HG02943 (cell line): ENCODE data around the gene NT5C3A.

Experiments used
- ATAC-seq: cut with Tn5 transposase; IDR thresholded peaks from one replicate; pipeline ENCODE4 v1.9.1; 2021; ENCODE audit warnings: mild to moderate bottlenecking, low read depth, moderate library complexity; ENCODE audit not compliant: unreplicated experiment

The NT5C3A gene

DNA sequence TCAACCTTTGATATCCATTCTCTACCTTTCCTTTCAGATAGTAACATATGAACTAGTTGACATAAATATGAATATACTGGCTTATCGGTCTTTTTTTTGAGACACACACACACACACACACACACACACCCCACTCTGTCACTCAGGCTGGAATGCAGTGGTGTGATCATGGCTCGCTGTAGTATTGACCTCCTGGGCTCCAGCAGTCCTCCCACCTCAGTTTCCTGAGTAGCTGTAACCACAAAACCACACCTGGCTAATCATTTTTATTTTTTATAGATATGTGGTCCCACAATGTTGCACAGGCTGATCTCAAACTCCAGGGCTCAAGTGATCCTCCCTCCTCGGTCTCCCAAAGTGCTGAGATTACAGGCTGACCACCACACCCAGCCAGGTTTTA is 14.2 kb upstream of the NT5C3A start:
- no peak for ATAC-seq

DNA sequence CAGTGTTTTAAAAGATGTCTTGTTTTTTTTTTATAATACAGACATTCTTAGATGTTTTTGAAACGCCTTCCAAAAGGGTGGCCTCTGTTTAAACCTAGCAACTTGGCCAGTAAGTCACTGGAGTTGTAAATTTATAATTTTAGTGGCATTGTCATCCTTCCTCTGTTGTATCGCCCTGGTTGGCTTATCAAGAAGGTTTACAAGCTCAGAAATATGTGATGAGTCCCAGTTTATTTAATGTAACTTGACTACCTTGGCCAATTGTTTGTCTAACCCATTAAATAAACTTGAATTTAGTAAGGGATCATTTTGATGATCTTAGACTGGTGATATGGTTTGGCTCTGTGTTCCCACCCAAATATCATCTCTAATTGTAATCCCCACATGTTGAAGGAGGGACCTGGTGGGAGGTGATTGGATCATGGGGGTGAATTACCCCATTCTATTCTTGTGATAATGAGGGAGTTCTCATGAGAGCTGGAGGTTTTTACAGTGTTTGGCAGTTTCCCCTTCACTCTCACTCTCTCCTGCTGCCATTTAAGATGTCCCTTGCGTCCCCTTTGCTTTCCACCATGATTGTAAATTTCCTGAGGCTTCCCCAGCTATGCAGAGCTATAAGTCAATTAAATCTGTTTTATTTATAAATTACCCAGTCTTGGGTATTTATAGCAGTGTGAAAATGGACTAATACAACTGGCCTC is 13.4 kb upstream of the NT5C3A start:
- ATAC-seq, result no peak

DNA sequence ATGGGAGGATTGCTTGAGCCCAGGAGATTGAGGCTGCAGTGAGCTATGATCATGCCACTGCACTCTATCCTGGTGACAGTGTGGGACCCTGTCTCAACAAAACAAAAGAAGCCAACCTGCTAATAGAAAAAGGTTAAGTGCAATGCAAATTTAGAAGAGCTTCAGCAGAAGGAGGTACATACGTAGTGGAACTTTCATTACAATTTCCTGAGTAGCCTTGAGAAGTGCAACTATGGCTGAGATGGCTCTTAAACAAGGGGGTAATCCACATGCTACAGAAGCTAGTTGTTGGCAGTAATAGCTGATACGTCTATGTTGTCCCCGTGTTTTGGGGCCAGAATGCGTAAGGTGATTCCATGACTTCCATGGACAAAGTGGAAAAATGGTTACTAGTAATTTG is 10.7 kb upstream of the NT5C3A start:
- ATAC-seq, result no peak

DNA sequence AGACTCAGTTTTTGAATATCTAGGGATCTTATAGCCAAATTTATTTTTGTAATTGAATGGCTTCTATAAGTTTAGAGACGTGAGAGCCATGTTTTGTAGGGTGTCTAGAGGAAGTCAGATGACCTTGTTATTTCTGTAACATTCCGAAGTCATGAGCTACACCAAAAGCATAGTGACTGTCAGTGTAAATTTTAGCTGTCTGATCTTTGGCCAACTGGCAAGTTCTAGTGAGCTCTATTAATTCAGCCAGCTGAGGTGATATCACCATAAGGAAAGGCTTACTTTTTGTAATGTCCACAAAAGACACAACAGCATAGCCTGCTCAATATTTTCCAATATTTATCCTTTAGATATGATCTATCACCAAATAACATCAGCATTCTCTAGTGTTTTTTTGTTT is 9.9 kb upstream of the NT5C3A start:
- no peak for ATAC-seq

DNA sequence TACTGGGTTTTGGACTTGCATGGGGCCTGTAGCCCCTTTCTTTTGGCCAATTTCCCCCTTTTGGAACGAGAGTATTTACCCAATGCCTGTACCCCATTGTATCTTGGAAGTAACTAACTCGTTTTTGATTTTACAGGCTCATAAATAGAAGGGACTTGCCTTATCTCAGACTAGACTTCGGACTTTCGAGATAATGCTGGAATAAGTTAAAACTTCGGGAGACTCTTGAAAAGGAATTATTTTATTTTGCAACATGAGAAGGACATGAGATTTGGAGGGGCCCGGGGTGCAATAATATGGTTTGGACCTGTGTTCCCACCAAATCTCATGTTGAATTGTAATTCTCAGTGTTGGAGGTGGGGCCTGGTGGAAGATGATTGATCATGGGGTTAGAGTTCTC is 8.3 kb upstream of the NT5C3A start:
- ATAC-seq, result no peak

DNA sequence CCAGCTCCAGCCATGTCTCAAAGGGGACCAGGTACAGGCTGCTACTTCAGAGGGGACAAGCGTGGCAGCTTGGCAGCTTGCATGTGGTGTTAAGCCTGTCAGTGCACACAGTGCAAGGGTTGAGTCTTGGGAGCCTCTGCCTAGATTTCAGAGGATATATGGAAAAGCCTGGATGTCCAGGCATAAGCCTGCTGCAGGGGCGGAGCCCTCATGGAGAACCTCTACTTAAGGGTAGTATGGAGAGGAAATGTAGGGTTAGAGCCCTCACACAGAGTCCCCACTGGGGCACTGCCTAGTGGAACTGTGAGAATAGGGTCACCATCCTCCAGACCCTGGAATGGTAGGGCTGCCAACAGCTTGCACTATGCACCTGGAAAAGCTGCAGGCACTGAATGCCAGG is 7.7 kb upstream of the NT5C3A start:
- no peak for ATAC-seq

DNA sequence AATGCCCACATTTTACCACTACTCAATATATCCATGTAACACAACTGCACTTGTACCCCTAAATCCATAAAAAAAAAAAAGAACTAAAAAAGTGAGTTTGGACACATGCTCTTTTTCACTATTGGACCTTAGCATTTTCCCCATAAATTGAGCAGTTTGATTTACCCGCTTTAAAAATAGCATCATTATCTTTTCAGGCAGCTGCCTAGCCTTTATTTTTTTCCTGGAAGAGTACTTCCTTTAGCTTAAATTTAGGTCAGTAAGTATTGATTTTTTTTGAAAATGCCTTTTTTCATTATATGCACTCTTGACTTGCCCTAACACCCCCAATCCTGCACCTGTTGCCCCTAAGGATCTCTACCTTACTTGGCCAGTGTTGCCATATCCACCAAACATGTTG is 5.3 kb upstream of the NT5C3A start:
- ATAC-seq, result no peak

DNA sequence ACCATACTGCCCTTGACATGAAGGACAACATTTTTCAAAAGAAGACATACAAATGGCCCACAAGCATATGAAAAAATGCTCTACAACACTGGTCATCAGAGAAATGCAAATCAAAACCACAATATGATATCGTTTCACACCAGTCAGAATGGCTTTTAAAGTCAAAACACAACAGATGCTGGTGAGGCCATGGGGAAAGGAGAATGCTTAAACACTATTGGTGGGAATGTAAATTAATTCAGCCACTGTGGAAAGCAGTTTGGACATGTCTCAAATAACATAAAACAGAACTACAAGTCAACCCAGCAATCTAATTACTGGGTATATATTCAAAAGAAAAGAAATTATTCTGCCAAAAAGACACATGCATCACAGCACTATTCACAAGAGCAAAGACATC is 4.2 kb upstream of the NT5C3A start:
- ATAC-seq, result no peak

DNA sequence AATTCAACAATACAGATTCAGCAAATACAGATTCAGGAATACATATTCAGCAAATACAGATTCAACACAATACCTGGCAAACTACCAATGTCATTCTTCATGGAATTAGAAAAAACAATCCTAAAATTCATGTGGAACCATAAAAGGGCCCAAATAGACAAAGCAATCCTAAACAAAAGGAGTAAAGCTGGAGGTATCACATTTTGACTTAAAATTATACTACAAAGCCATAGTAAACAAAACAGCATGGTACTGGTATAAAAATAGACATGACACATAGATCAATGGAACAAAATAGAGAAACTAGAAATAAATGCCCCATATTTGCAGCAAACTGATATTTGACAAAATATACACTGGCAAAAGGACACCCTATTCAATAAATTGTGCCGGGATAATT is 3.4 kb upstream of the NT5C3A start:
- no peak for ATAC-seq

DNA sequence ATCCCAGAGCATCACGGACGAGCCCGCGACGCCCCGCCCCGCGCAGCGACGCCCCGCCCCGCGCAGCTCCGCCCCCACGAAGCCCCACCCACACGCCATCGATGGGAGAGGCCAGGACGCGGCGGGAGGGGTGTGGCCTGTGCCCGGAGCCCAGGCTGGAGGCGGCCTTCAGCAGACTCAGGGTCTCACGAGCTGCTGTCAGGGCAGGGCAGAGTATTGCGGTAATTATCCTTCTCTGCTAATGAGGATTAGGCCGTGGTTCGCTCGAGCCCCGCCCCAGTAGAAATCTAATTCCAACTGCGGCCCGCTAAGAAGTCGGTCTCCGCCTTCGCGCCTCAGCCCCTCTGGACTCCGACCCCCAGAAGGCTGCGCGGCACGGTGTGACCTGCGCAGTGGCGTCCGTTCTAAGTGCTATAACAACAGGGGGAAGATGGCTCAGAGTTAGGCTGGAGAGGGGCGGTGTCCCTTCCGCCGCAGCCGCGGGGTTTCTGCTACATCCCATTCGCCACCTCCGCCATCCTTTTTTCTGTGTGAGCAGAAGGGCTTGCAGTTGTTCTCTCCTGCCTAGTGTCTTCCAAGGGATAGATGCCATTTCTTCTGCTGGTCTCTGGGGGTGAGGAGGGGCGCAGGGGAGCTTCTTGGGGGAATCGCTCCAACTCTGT is 337 bp upstream of the NT5C3A start:
- peak; percentile 97 for ATAC-seq

DNA sequence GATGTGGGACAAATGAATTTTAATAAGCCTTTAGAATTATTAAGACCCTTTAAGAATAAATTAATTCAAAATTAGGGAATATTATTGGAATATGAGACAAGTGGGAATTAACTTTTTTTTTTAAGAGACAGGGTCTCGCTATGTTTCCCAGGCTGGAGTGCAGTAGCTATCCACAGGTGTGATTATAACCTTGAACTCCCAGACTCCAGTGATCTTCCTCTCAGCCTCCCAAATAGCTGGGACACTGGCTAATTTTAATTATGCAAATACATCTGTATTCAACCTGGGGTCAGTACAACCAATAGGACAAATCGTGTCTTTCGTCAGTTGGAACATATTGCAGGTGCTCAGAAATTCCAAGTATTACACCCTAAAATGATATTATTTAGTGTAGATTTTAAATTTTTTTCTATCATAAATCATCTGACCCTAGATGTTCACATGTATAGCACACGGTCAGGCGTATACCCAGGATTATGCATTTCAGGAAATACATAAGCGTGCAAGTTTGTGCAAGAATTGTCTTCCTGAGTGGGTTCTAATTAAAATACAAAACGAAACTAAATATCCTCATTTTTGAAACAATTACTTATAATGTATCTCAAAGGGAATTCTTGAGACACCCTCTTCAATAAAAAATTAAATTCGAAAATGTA is 1.2 kb downstream of the NT5C3A start:
- no peak for ATAC-seq

DNA sequence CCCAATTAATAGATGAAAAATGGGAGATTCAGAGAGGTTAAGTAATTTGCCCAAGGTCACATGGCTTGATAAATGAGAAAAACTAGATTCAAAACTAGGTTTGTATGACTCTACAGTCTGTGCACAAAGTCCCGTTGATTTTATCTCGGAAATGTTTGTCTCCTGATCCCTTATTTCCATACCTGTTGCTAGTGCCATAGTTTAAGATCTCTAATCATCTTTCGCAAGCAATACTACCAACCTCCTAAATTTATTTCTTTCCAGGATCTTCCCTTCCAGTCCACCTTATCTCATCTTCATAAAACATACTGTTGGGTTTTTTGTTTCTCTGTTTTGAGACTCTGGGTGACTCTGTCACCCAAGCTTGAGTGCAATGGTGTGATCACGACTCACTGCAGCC is 2.9 kb downstream of the NT5C3A start:
- ATAC-seq, result no peak

DNA sequence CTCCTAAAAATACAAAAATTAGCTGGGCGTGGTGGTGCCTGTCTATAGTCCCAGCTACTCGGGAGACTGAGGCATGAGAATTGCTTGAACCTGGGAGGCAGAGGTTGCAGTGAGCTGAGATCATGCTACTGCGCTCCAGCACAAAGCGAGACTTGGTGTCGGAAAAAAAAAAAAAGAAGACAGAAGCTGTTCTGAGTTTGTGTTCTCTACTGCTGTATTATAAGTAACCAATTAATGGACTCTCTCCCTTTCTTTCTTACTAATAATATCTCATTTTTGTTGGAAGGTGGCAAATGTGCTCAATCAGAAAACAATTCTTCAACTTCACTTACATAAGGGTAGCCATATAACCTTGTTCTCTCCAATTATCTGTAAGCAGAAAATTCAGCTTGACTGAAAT is 7.4 kb downstream of the NT5C3A start:
- no peak for ATAC-seq

DNA sequence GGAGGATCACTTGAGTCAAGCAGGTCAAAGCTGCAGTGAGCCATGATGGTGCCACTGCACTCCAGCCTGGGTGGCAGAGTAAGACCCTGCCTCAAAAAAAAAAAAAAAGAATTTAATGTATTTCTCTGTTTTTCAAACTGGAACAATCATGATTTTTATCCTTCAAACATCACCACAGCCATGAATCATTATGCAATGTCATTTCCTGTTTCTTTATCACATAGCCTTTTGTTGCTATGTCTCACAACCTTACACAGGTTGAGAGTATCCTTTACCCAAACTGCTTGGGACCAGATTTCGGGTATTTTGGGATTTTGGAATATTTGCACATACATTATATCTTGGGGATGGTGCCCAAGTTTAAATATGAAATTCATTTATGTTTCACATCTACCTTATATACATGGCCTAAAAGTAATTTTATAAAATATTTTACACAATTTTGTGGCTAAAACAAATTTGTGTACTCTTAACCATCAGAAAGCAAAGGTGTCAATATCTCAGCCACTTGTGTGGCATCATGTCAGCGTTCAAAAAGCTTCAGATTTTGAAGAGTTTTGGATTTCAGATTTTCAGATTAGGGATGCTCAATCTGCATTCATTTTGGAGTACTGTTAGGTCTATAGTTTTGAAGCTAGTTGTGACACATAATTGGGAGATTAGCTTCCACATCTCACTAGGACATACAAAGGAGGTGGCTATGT is 8.2 kb downstream of the NT5C3A start:
- no peak for ATAC-seq

DNA sequence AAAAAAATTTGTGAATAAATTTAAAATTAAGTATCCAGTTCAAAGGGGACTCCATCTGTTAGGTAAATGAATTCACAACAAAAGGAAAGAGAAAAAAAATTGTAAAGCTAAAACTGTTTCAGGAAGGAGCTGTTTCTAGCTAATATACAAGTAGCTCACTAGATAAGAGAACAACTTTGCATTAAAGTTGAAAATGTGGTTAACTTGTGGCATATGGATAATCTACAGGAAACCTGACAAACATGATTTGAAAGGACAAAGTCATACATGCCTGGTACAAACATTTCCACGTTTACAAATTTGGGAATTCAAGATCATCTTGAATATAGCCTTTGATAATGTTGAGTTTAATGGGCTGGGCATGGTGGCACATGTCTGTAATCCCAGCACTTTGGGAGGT is 8.9 kb downstream of the NT5C3A start:
- no peak for ATAC-seq

DNA sequence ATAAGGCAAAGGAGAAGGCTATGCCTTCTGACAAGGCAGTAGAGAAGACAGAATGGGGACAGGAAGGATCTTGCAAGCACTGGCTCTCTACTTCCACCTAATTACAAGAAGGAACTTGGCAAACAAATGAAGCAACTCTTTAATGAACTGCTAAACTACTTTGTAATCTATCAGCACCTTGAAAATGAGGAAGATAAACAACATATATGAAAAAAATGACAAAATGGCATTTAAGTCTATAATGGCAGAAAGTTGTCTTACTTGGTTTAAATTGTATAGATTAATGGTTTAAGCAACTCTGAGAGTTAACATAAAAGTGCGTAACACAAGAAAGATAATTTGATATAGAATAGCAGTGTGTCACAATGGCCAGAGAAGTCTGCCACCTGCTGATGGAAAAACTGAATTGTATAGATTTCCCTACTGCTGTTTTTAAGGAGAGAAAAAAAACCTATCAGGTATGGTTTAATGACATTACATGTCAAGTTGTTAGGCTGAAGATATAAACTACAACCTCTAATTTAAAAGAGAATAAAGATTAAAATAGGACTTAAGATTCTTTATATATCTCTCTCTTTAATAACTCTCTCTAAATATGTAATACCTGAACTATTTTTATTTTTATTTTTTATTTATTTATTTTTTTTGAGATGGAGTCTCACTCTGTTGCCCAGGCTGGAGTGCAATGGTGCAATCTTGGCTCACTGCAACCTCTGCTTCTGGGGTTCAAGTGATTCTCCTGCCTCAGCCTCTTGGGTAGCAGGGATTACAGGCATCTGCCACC is 11.8 kb downstream of the NT5C3A start:
- peak; percentile 59 for ATAC-seq

DNA sequence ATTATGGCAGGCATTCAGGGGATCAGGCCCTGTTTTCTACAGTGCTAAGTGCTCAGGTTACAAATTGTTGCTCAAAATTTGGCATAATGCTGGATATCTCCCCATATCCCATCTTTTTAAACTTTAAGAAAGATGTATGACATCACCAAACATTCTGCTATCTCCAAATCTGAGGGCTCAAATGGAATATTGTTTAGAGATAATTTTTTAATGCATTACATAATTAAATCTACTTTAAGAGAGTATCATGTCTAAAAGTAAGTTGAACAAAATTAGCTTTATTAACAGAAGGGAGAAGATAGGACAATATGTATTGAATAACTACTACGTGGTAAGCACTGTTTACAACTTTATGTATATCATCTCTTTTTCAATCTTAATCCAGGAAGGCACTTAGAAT is 13.9 kb downstream of the NT5C3A start:
- ATAC-seq, result no peak

DNA sequence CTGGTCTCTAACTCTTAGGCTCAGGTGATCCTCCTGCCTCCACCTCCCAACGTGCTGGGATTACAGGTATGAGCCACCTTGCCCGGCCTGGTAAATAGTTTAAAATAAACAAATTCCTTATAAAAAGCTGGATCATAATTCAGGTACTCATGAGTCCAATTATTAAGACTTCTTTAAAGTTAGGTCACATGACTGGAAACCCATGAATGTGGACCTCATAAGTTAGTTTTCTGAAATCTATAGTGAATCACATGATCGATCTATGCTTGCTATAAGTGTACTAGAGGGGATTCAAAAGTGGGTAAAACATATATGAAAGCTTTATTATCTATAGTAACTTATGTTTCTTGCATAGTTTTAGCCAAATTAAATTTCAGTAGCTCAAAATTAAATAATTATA is 14.3 kb downstream of the NT5C3A start:
- ATAC-seq, result no peak

DNA sequence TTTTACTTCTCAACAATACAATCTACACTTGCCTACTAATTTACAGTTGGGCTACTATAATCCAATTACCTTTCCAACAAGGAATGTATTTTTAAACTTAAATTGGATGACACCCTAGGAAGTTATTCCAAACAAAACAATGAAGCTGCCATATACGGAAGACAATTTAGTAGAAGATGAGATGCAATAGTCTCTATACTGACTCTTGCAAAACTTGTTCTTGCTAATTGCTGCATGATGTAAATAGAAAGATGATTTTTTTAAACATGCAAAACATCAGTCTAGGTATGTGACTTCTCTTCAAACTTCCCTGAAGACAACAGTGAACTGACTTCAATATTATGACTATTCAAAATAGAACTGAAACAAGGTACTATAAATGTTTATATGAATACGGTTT is 17.6 kb downstream of the NT5C3A start:
- no peak for ATAC-seq

DNA sequence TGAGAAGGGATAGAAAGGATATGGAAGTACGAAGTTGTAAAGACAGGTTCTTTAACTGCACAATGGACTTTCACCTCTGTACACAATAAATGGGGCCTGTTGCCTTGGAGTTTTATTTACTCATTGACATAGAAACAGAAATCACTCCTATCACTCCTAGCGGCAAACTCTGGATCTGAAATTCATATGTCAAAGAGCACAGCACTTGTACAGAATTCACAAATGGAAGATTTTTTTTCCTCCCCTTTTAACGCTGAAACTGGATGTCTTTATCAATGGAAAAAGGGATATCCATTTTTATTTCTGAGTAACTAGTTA is 18.2 kb downstream of the NT5C3A start:
- no peak for ATAC-seq
